ENCODE measurements around the gene ZFPL1. TPM values are rescaled to one million over a fixed set of nuclear protein-coding genes. Genes with fewer than 3 reads are reported as not detected.

ZFPL1 gene
- total and polyA plus RNA-seq, 9 of the 15 experiments (the other 6 are each of a cell fraction or from before 2014, with no cell fraction given): 3.7 to 37.5 (median 22.7) TPM

GRCh38 chr11:65134952-65135632, 51.1 kb downstream of the ZFPL1 start (continued):
- TF ChIP-seq SOX6 (IDR thresholded peaks at IDR 0.05): no peak
- TF ChIP-seq ARNT (IDR thresholded peaks at IDR 0.05): peak in 1 of 2 experiments; percentile 84; a peak in 1 of 4 replicates
- TF ChIP-seq, protein P1, sequence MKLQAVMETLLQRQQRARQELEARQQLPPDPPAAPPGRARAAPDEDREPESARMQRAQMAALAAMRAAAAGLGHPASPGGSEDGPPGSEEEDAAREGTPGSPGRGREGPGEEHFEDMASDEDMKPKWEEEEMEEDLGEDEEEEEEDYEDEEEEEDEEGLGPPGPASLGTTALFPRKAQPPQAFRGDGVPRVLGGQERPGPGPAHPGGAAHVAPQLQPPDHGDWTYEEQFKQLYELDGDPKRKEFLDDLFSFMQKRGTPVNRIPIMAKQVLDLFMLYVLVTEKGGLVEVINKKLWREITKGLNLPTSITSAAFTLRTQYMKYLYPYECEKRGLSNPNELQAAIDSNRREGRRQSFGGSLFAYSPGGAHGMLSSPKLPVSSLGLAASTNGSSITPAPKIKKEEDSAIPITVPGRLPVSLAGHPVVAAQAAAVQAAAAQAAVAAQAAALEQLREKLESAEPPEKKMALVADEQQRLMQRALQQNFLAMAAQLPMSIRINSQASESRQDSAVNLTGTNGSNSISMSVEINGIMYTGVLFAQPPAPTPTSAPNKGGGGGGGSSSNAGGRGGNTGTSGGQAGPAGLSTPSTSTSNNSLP (IDR thresholded peaks at IDR 0.05; ENCODE audit: borderline replicate concordance, low read depth, low read length): no peak; the same call in 1 of the 2 replicates
- TF ChIP-seq ZNF408 (CRISPR knock-in tag; IDR thresholded peaks at IDR 0.05; ENCODE audit: low read depth): no peak
- TF ChIP-seq ZNF740 (CRISPR knock-in tag; IDR thresholded peaks at IDR 0.05): no peak
- peak in 1 of 2 experiments; percentile 55; a peak in 1 of 4 replicates for TF ChIP-seq ZNF740 (tag; IDR thresholded peaks at IDR 0.05)
- TF ChIP-seq, protein P2, sequence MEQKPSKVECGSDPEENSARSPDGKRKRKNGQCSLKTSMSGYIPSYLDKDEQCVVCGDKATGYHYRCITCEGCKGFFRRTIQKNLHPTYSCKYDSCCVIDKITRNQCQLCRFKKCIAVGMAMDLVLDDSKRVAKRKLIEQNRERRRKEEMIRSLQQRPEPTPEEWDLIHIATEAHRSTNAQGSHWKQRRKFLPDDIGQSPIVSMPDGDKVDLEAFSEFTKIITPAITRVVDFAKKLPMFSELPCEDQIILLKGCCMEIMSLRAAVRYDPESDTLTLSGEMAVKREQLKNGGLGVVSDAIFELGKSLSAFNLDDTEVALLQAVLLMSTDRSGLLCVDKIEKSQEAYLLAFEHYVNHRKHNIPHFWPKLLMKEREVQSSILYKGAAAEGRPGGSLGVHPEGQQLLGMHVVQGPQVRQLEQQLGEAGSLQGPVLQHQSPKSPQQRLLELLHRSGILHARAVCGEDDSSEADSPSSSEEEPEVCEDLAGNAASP (IDR thresholded peaks at IDR 0.05): no peak
- peak; percentile 89 for TF ChIP-seq BMI1 (IDR thresholded peaks at IDR 0.05; ENCODE audit: low read length)
- no peak for TF ChIP-seq KAT8 (IDR thresholded peaks at IDR 0.05; ENCODE audit: low read depth)
- TF ChIP-seq KLF6 (CRISPR knock-in tag; IDR thresholded peaks at IDR 0.05; ENCODE audit: borderline replicate concordance): no peak
- no peak for TF ChIP-seq MEF2D (tag; conservative IDR thresholded peaks at IDR 0.05; ENCODE audit: low read depth)
- no peak for TF ChIP-seq MYBL2 (IDR thresholded peaks at IDR 0.05; ENCODE audit: low read depth)
- no peak for TF ChIP-seq MYBL2 (CRISPR knock-in tag; IDR thresholded peaks at IDR 0.05; ENCODE audit: borderline replicate concordance)
- TF ChIP-seq GTF2E2 (tag; IDR thresholded peaks at IDR 0.05): 0 out of 2 replicates have a peak, but pooled peaks have one; percentile 71
- TF ChIP-seq RBM34 (IDR thresholded peaks at IDR 0.05; ENCODE audit: borderline replicate concordance, insufficient read depth, low read length): no peak
- TF ChIP-seq, protein P3, sequence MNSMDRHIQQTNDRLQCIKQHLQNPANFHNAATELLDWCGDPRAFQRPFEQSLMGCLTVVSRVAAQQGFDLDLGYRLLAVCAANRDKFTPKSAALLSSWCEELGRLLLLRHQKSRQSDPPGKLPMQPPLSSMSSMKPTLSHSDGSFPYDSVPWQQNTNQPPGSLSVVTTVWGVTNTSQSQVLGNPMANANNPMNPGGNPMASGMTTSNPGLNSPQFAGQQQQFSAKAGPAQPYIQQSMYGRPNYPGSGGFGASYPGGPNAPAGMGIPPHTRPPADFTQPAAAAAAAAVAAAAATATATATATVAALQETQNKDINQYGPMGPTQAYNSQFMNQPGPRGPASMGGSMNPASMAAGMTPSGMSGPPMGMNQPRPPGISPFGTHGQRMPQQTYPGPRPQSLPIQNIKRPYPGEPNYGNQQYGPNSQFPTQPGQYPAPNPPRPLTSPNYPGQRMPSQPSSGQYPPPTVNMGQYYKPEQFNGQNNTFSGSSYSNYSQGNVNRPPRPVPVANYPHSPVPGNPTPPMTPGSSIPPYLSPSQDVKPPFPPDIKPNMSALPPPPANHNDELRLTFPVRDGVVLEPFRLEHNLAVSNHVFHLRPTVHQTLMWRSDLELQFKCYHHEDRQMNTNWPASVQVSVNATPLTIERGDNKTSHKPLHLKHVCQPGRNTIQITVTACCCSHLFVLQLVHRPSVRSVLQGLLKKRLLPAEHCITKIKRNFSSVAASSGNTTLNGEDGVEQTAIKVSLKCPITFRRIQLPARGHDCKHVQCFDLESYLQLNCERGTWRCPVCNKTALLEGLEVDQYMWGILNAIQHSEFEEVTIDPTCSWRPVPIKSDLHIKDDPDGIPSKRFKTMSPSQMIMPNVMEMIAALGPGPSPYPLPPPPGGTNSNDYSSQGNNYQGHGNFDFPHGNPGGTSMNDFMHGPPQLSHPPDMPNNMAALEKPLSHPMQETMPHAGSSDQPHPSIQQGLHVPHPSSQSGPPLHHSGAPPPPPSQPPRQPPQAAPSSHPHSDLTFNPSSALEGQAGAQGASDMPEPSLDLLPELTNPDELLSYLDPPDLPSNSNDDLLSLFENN (IDR thresholded peaks at IDR 0.05; ENCODE audit: low read depth in 2 of 2, low read length in 2 of 2): no peak
- TF ChIP-seq E4F1 (CRISPR knock-in tag; IDR thresholded peaks at IDR 0.05; ENCODE audit: borderline replicate concordance): no peak

Data from K562 (cell line).